Measurements from ENCODE around the gene TMCC1.
"Not testable (repeated sequence)": the region's sequence is repeated elsewhere in the genome, so short reads cannot be mapped to it uniquely, and the experiment has no call there.

Gene TMCC1

DNA sequence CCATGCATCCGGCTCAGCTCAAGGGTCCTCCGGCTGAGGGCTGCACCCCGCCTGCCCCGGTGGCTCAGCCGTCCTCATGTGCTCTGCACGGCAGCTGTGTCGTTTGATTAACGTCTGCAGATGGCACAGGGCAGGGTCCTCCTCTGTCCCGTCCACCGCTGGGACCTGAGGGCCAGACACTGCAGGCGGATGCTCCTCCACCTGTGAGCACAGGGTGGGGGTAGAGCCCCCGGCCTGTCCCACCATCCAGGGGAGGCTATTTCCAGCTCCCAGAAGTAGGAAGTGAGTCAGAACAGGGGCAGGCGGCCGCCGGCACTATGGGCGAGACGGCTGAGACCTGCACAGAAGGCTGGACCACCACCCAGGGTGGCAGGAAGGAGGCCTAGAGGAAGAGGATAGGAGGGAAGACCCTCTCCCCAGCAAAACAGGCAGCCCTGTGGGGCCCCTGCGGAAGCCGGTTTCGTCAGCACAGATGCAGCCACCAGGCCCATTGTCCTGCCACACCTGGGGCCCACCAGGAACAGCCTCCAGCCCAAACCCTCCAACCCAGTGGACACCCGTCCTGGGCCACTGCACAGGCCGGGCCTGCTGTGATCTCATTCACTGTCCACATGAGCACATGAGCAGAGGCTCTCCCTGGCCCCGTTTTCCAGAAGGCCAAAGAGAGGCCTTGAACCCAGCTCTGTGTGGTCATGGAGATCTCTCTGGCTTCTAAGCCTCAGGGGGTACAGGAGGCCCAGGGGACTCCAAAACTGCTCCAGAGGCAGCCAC lies 274.4 kb downstream of the TMCC1 start:
- no peak for DNase-seq

DNA sequence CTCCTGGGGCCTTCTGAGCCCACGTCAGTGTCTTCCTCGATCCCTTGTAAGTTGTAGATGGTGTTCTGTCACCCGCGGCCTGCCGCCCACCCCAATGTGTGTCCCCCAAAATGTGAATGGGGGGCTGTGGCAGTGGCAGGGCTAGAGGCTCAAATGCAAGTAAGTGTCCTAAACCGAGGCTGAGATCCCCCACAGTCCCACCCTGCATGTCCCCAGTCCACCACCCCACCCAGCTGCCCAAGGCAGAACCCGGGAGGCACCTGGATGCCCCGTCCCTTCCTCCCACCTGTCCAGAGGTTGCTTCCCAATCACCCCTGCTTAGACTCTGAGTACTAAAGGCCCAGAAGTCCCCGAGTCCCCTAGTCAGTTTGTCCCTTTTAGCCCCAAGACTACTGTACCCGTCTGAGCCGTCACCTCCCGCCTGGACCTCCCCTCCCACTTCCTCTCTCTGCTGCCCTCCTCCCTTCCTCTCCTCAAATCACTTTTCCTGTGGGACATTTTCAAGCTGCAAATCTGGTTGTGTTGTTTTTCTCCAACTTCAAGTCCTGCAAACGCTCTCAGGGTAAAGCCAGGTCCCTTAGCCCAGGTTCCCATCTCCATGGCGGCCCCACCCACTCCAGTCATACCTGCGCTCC lies 275.2 kb downstream of the TMCC1 start:
- no peak for DNase-seq

DNA sequence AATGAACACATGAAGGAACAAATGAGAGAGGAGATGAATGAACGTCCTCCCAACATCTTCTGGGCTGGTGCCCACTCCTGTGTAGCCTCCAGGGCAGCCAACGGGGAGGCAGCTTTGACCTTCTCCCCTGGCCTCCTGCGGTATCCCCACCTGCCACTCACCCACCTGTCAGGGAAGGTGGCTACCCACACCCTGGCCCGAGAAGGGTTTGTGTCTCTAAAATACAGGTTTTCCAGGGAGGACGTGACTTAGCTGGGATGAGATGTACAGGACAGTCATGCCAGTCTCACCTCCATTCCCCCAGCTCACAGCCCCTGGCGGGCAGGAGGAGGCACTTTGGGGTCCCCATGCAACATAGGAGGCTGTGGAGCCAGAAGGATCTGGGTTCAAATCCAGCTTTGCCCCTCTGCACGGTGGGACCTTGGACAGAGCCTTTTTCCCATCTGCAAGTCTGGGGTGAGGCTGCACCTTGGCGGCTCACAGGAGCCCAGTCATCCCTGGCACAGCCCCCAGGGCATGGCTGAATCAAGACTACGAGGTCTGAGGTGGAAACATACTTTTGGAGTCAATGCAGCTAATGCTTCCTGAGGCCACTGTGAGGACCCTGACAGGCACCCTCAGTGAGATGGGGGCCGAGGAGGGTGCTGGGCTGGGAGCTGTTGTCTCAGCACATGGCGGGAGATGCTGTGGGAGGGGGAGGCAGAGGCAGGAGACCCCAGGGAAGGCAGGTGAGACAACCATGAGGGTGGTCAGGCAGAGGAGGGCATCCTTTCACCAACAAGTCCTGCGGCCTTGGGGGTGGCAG lies 275.9 kb downstream of the TMCC1 start:
- no peak for DNase-seq

DNA sequence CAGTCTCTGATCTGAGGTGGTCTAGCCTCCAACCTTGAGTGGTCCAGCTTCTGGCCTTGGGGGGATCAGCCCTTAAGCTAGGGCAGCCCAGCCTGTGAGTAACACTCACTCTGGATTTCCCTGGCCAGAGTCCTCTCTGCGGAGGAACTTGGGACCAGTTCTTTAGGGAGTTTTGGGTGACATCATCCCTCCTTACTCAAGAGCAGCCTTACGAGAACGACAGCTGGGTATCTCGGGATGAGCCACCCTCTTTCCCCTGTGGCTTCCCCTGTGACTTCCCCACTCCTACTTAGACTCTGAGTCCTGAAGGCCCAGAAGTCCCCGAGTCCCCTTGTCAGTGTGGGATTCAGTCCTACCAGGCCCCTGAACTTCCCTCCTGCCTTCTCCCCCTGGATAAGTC lies 276.8 kb downstream of the TMCC1 start:
- DNase-seq = no peak

DNA sequence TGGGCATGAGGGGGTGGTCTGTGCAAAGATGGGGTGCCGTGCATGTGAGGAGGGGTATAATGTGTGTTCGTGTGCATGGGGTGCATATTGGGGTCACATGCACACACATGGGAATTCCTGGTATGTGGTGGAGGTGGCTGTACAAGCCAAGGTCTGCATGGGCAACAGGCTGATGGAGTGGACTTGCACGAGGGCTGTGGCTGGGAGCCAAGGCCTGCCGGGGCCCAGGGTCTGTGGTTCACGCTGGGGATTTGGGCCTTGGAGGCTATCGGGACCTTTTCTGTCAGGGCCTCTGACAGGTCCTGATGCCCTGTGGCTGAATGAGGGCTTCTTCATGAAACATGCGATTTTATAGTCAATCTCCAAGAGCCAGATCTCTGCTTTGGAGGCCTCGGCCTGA lies 277.2 kb downstream of the TMCC1 start:
- DNase-seq = no peak

- DNase-seq = no peak
These were observed 277.7 kb downstream of the TMCC1 start for GRCh38 chr3:129615751-129616281.

- no peak for DNase-seq
These were observed 278.6 kb downstream of the TMCC1 start for GRCh38 chr3:129614927-129615363.

- no peak for DNase-seq
These were observed 279.1 kb downstream of the TMCC1 start for GRCh38 chr3:129614435-129614834.

- no peak for DNase-seq
These were observed 280.2 kb downstream of the TMCC1 start for GRCh38 chr3:129613367-129613740.

- DNase-seq = peak; percentile 12
These were observed 280.8 kb downstream of the TMCC1 start for GRCh38 chr3:129612534-129613366.

- DNase-seq = no peak
These were observed 281.5 kb downstream of the TMCC1 start for GRCh38 chr3:129611812-129612533.

- DNase-seq = no peak
These were observed 282.1 kb downstream of the TMCC1 start for GRCh38 chr3:129611446-129611800.

DNA sequence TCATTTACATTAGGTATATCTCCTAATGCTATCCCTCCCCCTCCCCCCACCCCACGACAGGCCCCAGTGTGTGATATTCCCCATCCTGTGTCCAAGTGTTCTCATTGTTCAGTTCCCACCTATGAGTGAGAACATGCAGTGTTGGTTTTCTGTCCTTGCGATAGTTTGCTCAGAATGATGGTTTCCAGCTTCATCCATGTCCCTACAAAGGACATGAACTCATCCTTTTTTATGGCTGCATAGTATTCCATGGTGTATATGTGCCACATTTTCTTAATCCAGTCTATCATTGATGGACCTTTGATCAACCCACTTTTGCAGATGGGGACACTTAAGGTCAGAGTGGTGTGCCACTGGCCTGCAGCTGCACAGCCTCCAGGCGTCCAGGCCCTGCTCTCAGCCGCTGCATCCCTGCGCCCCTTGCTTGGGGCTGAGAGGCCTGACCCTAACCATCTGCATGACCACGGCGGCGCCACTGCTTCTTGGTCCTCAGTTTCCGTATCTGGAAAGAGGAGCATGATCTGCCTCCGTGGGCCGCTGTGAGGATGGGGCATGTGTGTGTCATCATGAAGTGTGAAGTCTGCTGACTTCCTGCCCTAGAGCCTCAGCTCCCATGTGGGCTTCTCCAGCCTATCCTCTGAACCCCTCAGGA lies 282.6 kb downstream of the TMCC1 start:
- DNase-seq = not testable (repeated sequence)

GRCh38 chr3:129610276-129610675 lies 283.2 kb downstream of the TMCC1 start:
- no peak for DNase-seq

DNA sequence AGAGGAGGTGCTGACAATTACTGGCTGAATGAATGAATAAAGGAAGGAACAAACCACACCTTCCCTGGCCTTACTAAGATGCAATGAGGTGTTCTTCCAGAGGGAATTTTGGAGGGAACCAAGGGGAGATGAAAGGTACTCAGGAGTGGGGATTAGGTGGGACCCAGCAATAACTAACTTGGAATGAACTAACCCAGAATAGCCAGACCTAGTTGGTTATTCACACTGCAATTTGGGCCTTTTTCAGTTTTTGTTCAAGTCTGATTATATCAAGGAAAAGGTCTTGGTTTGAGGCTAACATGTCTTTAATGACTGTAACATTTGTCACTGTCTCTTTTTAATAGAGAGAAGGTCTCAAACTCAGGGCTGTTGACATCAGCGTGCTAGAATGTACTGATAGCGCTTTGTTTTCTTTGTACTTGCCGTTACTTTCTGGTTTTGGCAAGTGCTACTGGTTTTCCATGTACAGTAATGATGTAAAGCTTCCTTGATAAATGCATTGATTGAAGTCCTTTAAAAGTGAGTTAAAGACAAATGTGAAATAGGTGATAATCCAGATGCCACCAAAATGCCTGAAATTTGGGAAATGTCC lies 283.8 kb downstream of the TMCC1 start:
- DNase-seq = no peak

DNA sequence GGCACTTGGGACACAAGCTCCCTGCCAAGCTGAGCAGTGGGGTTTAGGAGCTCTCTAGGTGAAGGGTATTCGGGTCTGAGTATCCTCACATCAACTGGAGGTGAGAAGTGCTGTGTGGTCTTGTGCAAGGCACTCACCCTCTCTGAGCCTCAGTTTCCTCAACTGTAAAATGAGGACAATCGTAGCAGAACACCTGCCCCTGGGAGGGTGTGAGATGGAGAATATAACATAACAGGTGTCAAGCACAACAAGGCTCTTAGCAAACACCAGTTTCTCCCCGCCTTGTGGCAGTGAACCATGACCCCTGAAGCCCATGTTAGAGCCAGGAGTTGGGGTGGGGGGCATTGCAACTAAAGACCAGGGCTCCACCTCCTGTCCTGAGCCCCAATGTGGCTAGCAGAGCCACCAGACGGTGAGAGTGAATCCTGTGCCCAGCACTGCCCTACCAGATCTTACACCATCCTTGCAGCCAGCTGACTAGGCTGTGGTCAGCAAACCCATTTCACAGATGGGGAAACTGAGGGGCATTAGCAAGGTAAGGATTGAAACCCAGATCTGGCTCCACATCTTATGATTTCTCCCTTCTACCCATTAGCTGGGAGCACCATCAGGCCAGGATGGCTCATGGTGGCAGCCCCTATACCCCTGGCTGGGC lies 284.4 kb downstream of the TMCC1 start:
- DNase-seq = no peak

DNA sequence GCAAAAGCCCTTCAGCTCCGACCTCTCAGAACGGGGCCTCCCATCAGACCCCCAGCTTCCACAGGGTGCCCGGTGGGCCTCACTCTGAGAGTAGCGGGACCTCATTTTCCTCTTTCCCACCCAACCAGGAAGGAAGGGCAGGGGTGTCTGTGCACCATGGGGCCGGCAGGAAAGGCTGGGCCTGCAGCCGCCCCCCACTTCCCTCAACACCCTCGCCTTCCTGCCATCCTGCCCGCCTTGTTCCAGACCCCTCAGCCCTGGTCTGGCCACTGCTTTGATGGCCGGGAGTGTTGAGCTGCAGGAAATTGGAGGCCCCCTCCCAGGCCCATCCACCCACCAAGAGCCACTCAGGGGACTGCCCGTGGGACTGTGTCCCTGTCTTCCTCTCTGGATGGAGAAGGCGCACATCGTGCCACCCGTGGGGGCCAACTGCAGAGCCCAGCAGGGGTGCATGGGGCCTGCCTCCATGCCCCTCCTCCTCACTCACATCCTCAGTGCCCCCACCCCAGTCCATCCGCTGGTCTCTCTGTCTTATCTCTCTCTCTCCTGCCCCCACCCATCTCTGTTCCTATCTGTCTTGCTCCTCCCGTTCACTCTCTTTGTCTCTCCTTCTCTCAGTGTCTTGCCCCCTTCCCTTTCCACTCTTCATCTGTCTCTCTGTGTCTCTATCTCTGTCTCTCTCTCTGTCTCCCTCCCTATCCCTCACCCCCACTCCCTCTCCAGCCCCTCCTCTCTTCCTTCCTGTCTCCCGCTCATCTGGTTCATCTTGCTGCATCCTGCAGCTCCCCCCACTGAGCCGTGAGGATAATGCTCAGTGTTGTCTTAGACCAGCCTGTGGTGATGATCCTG lies 285.2 kb downstream of the TMCC1 start:
- DNase-seq = peak; percentile 78

- no peak for DNase-seq
These were observed 286.0 kb downstream of the TMCC1 start for GRCh38 chr3:129607391-129608068.
